Breast epithelium (tissue), 4 donors: Measurements from ENCODE around the gene PCDH9. TPM values are rescaled to one million over a fixed set of nuclear protein-coding genes. Genes with fewer than 3 reads are reported as not detected.

Experiments used
- DNase-seq, 2 donors: peaks; one replicate each; pipeline ENCODE4 v3.0.0-alpha.2; 2019; ENCODE audit warnings: low spot score in 2 of 2
- H3K27ac ChIP-seq, 2 donors: fragments of 200-600 bp; sonication (generic) in 1 of 2; one replicate each; pipeline ENCODE4 v1.5.1; 2016 to 2019; ENCODE audit warnings: mild to moderate bottlenecking in 1 of 2
- H3K27me3 ChIP-seq, 2 donors: fragments of 200-600 bp; sonication (generic) in 1 of 2; one replicate each; pipeline versions ENCODE4 v1.5.1 to v1.6.0; 2017 to 2019; ENCODE audit warnings: control low read depth in 1 of 2, mild to moderate bottlenecking in 1 of 2
- H3K36me3 ChIP-seq: fragments of 200-600 bp; one replicate; pipeline ENCODE4 v1.5.1; 2019
- H3K4me1 ChIP-seq, 2 donors: fragments of 200-600 bp; sonication (generic); one replicate each; pipeline ENCODE4 v1.5.1; 2016 to 2019; ENCODE audit warnings: control low read depth in 1 of 2
- H3K4me3 ChIP-seq, 3 donors: fragments of 200-600 bp; sonication (generic); 1 replicate in 2 of 3; 2 replicates in 1 of 3; pipeline ENCODE4 v1.5.1; 2016 to 2019; ENCODE audit warnings: mild to moderate bottlenecking in 3 of 3, moderate library complexity in 2 of 3
- H3K9me3 ChIP-seq, 2 donors: fragments of 200-600 bp; sonication (generic) in 1 of 2; one replicate each; pipeline ENCODE4 v1.5.1; 2016 to 2019; ENCODE audit warnings: control low read depth in 1 of 2
- POLR2A ChIP-seq: fragments of 450-650 bp; IDR thresholded peaks from one replicate; pipeline ENCODE4 v1.6.1; 2016; ENCODE audit warnings: antibody characterized with exemption, mild to moderate bottlenecking, moderate library complexity
- POLR2AphosphoS5 ChIP-seq, 3 donors: sonication (generic); formaldehyde crosslinking; IDR thresholded peaks; one replicate each; pipeline ENCODE4 v1.6.1; 2017; ENCODE audit warnings: antibody characterized with exemption in 3 of 3
- intact Hi-C: fragments of 100-400 bp; cut with DNase I; formaldehyde crosslinking; loops from one replicate; pipeline ENCODE4 v1.15.1; 2023; ENCODE audit warnings: low total_unique reads
- total RNA-seq, 3 donors: library from RNA; depleted of rRNA; stranded (reverse); fragments of >200 nt; gene quantifications; one replicate each; pipeline ENCODE4 v1.1.0, GENCODE V29; 2016
- TF ChIP-seq, protein P1 (sequence below), 3 donors: fragments of 450-650 bp; IDR thresholded peaks; one replicate each; pipeline ENCODE4 v1.5.1; 2016 to 2017; ENCODE audit warnings: antibody characterized with exemption in 3 of 3, mild to moderate bottlenecking in 3 of 3, moderate library complexity in 3 of 3

The PCDH9 gene
- total RNA-seq, 3 donors from 2014 or later, result 0.98 to 26.7 (median 3.7) TPM

DNA sequence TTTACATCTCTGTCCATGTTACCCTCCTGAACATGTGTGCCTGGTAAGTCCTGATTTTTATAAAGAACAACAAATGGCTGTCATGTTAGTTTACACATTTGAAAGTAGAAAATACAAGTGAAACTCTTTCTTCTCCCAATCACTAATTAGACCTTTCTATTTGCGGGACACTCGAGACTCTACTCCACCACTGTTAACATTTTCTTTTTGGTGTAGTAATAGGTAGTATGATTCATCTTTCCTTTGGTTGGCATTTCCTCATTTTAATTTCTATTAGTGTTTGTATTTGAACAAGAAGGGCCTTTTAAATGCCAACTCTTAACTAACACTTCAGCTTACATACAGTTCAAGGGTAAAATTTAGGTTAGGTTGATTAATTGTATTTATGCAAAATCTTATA is 371.1 kb downstream of the PCDH9 start:
- no peak for DNase-seq

DNA sequence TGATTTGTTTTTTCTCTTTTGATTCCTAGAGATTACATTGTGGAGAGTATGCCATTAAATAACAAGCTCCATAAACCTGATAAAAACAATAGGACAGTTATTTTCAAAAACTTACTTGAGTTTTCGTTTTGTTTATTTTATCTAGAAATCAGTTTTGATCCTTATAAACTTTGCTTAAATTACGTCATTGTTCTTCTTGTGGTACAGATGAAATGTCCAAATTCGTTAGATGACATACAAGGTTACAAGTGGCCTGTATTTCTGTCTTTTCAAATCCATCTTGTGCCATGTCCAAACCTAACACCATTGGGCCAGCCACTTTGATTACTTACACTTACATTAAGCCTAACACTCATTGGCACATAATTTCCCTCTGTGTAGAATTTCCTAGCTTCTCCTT is 372.0 kb downstream of the PCDH9 start:
- intact Hi-C loops, result no loop called here
- Histone ChIP-seq H3K4me1 (no peaks in the 10 kb centered on the region), H3K27me3 (no peaks in the 10 kb centered on the region), H3K27ac (no peak overlapping the region), H3K9me3 (no peaks in the 10 kb centered on the region), H3K36me3 (no peaks in the 10 kb centered on the region), H3K4me3 (no peak overlapping the region)
- TF ChIP-seq, protein P1, sequence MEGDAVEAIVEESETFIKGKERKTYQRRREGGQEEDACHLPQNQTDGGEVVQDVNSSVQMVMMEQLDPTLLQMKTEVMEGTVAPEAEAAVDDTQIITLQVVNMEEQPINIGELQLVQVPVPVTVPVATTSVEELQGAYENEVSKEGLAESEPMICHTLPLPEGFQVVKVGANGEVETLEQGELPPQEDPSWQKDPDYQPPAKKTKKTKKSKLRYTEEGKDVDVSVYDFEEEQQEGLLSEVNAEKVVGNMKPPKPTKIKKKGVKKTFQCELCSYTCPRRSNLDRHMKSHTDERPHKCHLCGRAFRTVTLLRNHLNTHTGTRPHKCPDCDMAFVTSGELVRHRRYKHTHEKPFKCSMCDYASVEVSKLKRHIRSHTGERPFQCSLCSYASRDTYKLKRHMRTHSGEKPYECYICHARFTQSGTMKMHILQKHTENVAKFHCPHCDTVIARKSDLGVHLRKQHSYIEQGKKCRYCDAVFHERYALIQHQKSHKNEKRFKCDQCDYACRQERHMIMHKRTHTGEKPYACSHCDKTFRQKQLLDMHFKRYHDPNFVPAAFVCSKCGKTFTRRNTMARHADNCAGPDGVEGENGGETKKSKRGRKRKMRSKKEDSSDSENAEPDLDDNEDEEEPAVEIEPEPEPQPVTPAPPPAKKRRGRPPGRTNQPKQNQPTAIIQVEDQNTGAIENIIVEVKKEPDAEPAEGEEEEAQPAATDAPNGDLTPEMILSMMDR (IDR thresholded peaks at IDR 0.05), result no peak
- no peak for TF ChIP-seq POLR2A
- TF ChIP-seq POLR2AphosphoS5 (IDR thresholded peaks at IDR 0.05), result no peak
- DNase-seq, result no peak

More for the DNA sequence above, 371.1 kb downstream of the PCDH9 start:
- no peaks in the 10 kb centered on the region for H3K9me3 ChIP-seq
- intact Hi-C loops, result no loop called here
- no peaks in the 10 kb centered on the region for H3K4me1 ChIP-seq
- H3K36me3 ChIP-seq, result no peaks in the 10 kb centered on the region
- H3K27me3 ChIP-seq, result no peaks in the 10 kb centered on the region
- TF ChIP-seq POLR2AphosphoS5 (IDR thresholded peaks at IDR 0.05) (no peak), POLR2A (no peak)
- TF ChIP-seq, protein P1 (IDR thresholded peaks at IDR 0.05), result no peak
- no peak overlapping the region for H3K27ac ChIP-seq
- no peak overlapping the region for H3K4me3 ChIP-seq

DNA sequence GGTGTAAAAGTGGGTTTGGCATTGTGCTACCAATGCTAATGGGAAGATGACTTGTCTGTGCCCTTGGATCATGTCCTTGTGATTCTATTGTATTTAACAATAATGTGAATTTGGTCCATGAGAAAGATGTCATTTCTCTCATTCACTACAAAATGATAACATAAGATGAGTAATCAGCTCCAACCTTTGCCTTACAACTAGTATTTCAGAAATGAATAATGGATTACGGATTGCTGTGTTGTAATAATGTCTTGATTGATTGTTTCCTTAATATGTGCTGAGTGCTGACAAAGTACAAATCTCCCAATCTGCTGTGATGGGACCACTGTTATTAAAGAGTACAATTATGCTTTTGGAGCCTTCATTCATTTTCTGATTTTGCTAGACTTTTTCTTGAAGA is 375.0 kb downstream of the PCDH9 start:
- no peak for DNase-seq
- no peaks in the 10 kb centered on the region for H3K27me3 ChIP-seq
- intact Hi-C loops, result no loop called here
- no peak overlapping the region for H3K27ac ChIP-seq
- no peak overlapping the region for H3K4me3 ChIP-seq
- no peaks in the 10 kb centered on the region for H3K36me3 ChIP-seq
- TF ChIP-seq POLR2A, result no peak
- TF ChIP-seq POLR2AphosphoS5 (IDR thresholded peaks at IDR 0.05), result no peak
- TF ChIP-seq, protein P1 (IDR thresholded peaks at IDR 0.05), result no peak
- H3K4me1 ChIP-seq, result no peaks in the 10 kb centered on the region
- no peaks in the 10 kb centered on the region for H3K9me3 ChIP-seq

DNA sequence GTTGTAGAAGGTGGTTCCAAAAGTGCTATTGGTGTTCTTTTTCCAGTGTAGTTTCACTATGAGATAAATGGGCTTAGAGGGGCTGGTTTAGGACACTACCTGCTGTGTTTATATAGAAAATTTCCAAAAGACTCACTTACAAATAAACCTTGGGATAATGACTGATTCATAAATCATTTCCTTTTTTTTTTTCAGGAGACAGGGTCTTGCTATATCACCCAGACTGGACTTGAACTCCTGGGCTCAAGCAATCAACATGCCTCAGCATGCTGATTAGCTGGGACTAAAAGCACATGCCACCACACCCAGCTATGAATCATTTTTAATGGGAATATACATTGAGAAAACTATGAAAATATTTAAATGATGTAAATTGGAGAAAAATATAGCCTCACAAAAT is 376.6 kb downstream of the PCDH9 start:
- Histone ChIP-seq H3K9me3 (no peaks in the 10 kb centered on the region), H3K36me3 (no peaks in the 10 kb centered on the region), H3K27ac (no peak overlapping the region), H3K4me1 (no peaks in the 10 kb centered on the region), H3K27me3 (no peaks in the 10 kb centered on the region), H3K4me3 (no peak overlapping the region)
- intact Hi-C loops, result no loop called here
- TF ChIP-seq POLR2AphosphoS5 (IDR thresholded peaks at IDR 0.05) (no peak), POLR2A (no peak)
- TF ChIP-seq, protein P1 (IDR thresholded peaks at IDR 0.05), result no peak
- no peak for DNase-seq

DNA sequence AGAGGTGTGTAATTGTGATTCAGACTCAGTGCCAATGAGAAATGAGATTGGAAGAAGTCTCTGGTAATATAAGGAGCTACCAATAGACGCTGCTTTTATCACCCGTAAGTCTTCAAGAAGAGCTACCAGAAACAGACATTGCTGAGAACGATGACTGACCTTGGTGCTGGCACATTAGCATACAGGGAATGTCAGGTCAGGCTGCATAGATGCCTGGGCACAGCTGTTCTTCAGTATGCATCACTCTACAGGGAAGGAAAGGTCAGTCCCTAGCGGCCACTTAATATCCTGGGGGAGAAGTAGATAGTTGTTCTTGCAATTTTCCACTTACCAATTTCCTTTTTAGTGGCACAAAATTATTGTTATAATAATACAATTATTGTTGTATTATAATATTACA is 380.4 kb downstream of the PCDH9 start:
- H3K9me3 ChIP-seq, result no peaks in the 10 kb centered on the region
- H3K4me1 ChIP-seq, result no peaks in the 10 kb centered on the region
- no peak overlapping the region for H3K27ac ChIP-seq
- H3K4me3 ChIP-seq, result no peak overlapping the region
- H3K27me3 ChIP-seq, result no peaks in the 10 kb centered on the region
- intact Hi-C loops, result no loop called here
- DNase-seq, result no peak
- no peaks in the 10 kb centered on the region for H3K36me3 ChIP-seq
- no peak for TF ChIP-seq POLR2A
- no peak for TF ChIP-seq POLR2AphosphoS5 (IDR thresholded peaks at IDR 0.05)
- TF ChIP-seq, protein P1 (IDR thresholded peaks at IDR 0.05), result no peak
